ENCODE measurements around the gene TYMS.

Gene TYMS

DNA sequence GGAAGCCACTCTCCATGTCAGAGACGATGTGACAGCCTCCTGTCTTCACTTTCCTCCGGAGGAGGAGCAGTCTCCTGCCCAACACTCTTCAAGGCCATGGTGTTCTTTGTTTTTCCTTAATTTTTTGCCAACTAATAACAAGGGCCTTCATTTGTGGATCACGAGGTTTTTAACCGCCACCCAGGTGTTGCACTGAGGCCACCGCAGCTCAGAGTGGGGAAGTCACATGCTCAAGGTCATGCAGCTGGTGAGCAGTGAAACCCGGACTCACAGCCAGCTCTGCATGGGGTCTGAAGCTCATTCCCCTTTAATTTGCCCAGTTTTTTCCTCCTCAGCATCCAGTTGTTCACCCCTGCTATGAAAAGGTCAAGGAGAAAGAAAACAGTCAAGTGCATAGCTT, 35.4 kb downstream of the TYMS start:
- no peak for DNase-seq (ENCODE audit: low read depth)
- Histone ChIP-seq H3K27me3 (replicated peaks; ENCODE audit: control insufficient read depth, insufficient read depth, low read length) (no peaks in the 10 kb centered on the region), H3K9ac (ENCODE audit: low read length) (no peak overlapping the region), H3K4me1 (ENCODE audit: control insufficient read depth, insufficient read depth, low read length) (no peaks in the 10 kb centered on the region), H3K4me3 (ENCODE audit: low read length) (no peak overlapping the region), H3K9me3 (ENCODE audit: control insufficient read depth, low read length) (no peaks in the 10 kb centered on the region), H3K36me3 (ENCODE audit: control insufficient read depth, insufficient read depth, low read length, severe bottlenecking) (peaks cover 40% of the 10 kb centered on the region)

GRCh38 chr18:693466-694187, 36.2 kb downstream of the TYMS start:
- Histone ChIP-seq H3K27me3 (replicated peaks; ENCODE audit: control insufficient read depth, insufficient read depth, low read length) (no peaks in the 10 kb centered on the region), H3K4me1 (ENCODE audit: control insufficient read depth, insufficient read depth, low read length) (no peaks in the 10 kb centered on the region), H3K9me3 (ENCODE audit: control insufficient read depth, low read length) (no peaks in the 10 kb centered on the region), H3K4me3 (ENCODE audit: low read length) (no peak overlapping the region), H3K9ac (ENCODE audit: low read length) (no peak overlapping the region), H3K36me3 (ENCODE audit: control insufficient read depth, insufficient read depth, low read length, severe bottlenecking) (peaks cover 44% of the 10 kb centered on the region)
- no peak for DNase-seq (ENCODE audit: low read depth)

- Histone ChIP-seq H3K36me3 (ENCODE audit: control insufficient read depth, insufficient read depth, low read length, severe bottlenecking) (peaks cover 30% of the 10 kb centered on the region), H3K9ac (ENCODE audit: low read length) (no peak overlapping the region), H3K4me1 (ENCODE audit: control insufficient read depth, insufficient read depth, low read length) (no peaks in the 10 kb centered on the region), H3K9me3 (ENCODE audit: control insufficient read depth, low read length) (no peaks in the 10 kb centered on the region), H3K4me3 (ENCODE audit: low read length) (no peak overlapping the region), H3K27me3 (replicated peaks; ENCODE audit: control insufficient read depth, insufficient read depth, low read length) (no peaks in the 10 kb centered on the region)
- DNase-seq (ENCODE audit: low read depth), result no peak
These were observed 39.6 kb downstream of the TYMS start for GRCh38 chr18:697012-697411.

GRCh38 chr18:697800-698199, 40.3 kb downstream of the TYMS start:
- peaks cover 24% of the 10 kb centered on the region for H3K36me3 ChIP-seq (ENCODE audit: control insufficient read depth, insufficient read depth, low read length, severe bottlenecking)
- no peaks in the 10 kb centered on the region for H3K27me3 ChIP-seq (replicated peaks; ENCODE audit: control insufficient read depth, insufficient read depth, low read length)
- DNase-seq (ENCODE audit: low read depth), result no peak
- peaks cover 6% of the 10 kb centered on the region for H3K4me1 ChIP-seq (ENCODE audit: control insufficient read depth, insufficient read depth, low read length)
- H3K9me3 ChIP-seq (ENCODE audit: control insufficient read depth, low read length), result no peaks in the 10 kb centered on the region
- no peak overlapping the region for H3K4me3 ChIP-seq (ENCODE audit: low read length)
- no peak overlapping the region for H3K9ac ChIP-seq (ENCODE audit: low read length)

- Histone ChIP-seq H3K9ac (ENCODE audit: low read length) (no peak overlapping the region), H3K9me3 (ENCODE audit: control insufficient read depth, low read length) (no peaks in the 10 kb centered on the region), H3K27me3 (replicated peaks; ENCODE audit: control insufficient read depth, insufficient read depth, low read length) (no peaks in the 10 kb centered on the region), H3K4me1 (ENCODE audit: control insufficient read depth, insufficient read depth, low read length) (peaks cover 18% of the 10 kb centered on the region), H3K4me3 (ENCODE audit: low read length) (no peak overlapping the region), H3K36me3 (ENCODE audit: control insufficient read depth, insufficient read depth, low read length, severe bottlenecking) (peaks cover 13% of the 10 kb centered on the region)
- DNase-seq (ENCODE audit: low read depth), result peak; percentile 41
These were observed 45.9 kb downstream of the TYMS start for GRCh38 chr18:703213-703967.

DNA sequence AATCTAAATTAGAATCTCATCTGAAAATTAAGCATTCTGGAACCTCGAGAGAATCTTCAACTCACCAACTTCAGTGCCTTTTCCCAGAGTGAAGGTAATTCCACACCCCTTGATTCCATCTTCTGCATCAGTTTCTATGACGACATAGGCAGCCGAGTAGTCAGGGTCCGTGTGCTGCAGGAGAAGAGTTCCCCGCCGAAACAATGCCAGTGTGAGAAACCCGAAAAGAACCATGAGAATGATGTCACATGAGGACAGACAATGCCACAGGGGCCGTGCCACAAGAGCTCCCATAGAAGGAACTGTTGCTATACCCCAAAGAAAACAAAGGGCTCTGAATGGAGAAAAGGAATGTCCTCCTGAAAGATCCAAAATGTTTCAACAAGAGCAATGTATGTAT, 49.0 kb downstream of the TYMS start:
- no peak for DNase-seq (ENCODE audit: low read depth)
- no peaks in the 10 kb centered on the region for H3K9me3 ChIP-seq (ENCODE audit: control insufficient read depth, low read length)
- peaks cover 15% of the 10 kb centered on the region for H3K36me3 ChIP-seq (ENCODE audit: control insufficient read depth, insufficient read depth, low read length, severe bottlenecking)
- H3K27me3 ChIP-seq (replicated peaks; ENCODE audit: control insufficient read depth, insufficient read depth, low read length), result no peaks in the 10 kb centered on the region
- H3K4me3 ChIP-seq (ENCODE audit: low read length), result no peak overlapping the region
- no peak overlapping the region for H3K9ac ChIP-seq (ENCODE audit: low read length)
- H3K4me1 ChIP-seq (ENCODE audit: control insufficient read depth, insufficient read depth, low read length), result peaks cover 22% of the 10 kb centered on the region

GRCh38 chr18:708096-708495, 50.6 kb downstream of the TYMS start:
- no peaks in the 10 kb centered on the region for H3K27me3 ChIP-seq (replicated peaks; ENCODE audit: control insufficient read depth, insufficient read depth, low read length)
- H3K4me1 ChIP-seq (ENCODE audit: control insufficient read depth, insufficient read depth, low read length), result peaks cover 14% of the 10 kb centered on the region
- DNase-seq (ENCODE audit: low read depth), result no peak
- H3K9ac ChIP-seq (ENCODE audit: low read length), result no peak overlapping the region
- peaks cover 15% of the 10 kb centered on the region for H3K36me3 ChIP-seq (ENCODE audit: control insufficient read depth, insufficient read depth, low read length, severe bottlenecking)
- H3K9me3 ChIP-seq (ENCODE audit: control insufficient read depth, low read length), result no peaks in the 10 kb centered on the region
- no peak overlapping the region for H3K4me3 ChIP-seq (ENCODE audit: low read length)

- Histone ChIP-seq H3K9ac (ENCODE audit: low read length) (no peak overlapping the region), H3K9me3 (ENCODE audit: control insufficient read depth, low read length) (no peaks in the 10 kb centered on the region), H3K4me3 (ENCODE audit: low read length) (no peak overlapping the region), H3K4me1 (ENCODE audit: control insufficient read depth, insufficient read depth, low read length) (peaks cover 8% of the 10 kb centered on the region), H3K36me3 (ENCODE audit: control insufficient read depth, insufficient read depth, low read length, severe bottlenecking) (peaks cover 15% of the 10 kb centered on the region), H3K27me3 (replicated peaks; ENCODE audit: control insufficient read depth, insufficient read depth, low read length) (no peaks in the 10 kb centered on the region)
- DNase-seq (ENCODE audit: low read depth), result no peak
These were observed 52.3 kb downstream of the TYMS start for GRCh38 chr18:709771-710170.

GRCh38 chr18:710418-711300, 53.2 kb downstream of the TYMS start:
- H3K27me3 ChIP-seq (replicated peaks; ENCODE audit: control insufficient read depth, insufficient read depth, low read length), result no peaks in the 10 kb centered on the region
- H3K4me1 ChIP-seq (ENCODE audit: control insufficient read depth, insufficient read depth, low read length), result peaks cover 12% of the 10 kb centered on the region
- H3K9me3 ChIP-seq (ENCODE audit: control insufficient read depth, low read length), result no peaks in the 10 kb centered on the region
- DNase-seq (ENCODE audit: low read depth), result no peak
- H3K4me3 ChIP-seq (ENCODE audit: low read length), result peak overlapping the region; percentile 96
- H3K9ac ChIP-seq (ENCODE audit: low read length), result peak overlapping the region; percentile 88
- peaks cover 12% of the 10 kb centered on the region for H3K36me3 ChIP-seq (ENCODE audit: control insufficient read depth, insufficient read depth, low read length, severe bottlenecking)

DNA sequence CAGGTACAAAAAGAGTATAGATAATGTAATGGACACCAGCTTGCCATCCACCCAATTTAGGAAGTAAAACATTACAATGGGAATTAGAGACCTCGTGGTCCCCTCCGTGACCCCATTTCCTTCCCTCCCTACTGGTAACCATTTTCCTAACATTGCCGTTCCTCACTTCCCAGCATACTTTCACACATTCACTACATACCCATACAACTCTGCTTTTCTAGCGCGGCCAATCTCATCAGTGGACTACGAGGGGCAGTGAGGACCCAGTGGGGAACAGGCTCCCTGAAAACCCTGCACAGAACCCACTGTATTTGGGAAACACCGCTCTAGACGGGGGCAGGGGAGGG, 53.8 kb downstream of the TYMS start:
- Histone ChIP-seq H3K9ac (ENCODE audit: low read length) (peak overlapping the region; percentile 88), H3K9me3 (ENCODE audit: control insufficient read depth, low read length) (no peaks in the 10 kb centered on the region), H3K27me3 (replicated peaks; ENCODE audit: control insufficient read depth, insufficient read depth, low read length) (no peaks in the 10 kb centered on the region), H3K4me1 (ENCODE audit: control insufficient read depth, insufficient read depth, low read length) (peaks cover 12% of the 10 kb centered on the region), H3K36me3 (ENCODE audit: control insufficient read depth, insufficient read depth, low read length, severe bottlenecking) (peaks cover 8% of the 10 kb centered on the region), H3K4me3 (ENCODE audit: low read length) (peak overlapping the region; percentile 96)
- DNase-seq (ENCODE audit: low read depth), result no peak

Data from adipocyte (in vitro differentiated cells).